Kidney tubule cell (primary cell): ENCODE data around the gene WBP11.
A peak's percentile ranks its signal among the peaks of the same experiment; 100 is the strongest.

Source experiments
- DNase-seq: peaks from one replicate; pipeline ENCODE4 v3.0.0-alpha.2; 2018; ENCODE audit warnings: low spot score

Gene WBP11

GRCh38 chr12:14803011-14803829, at the start of gene WBP11, which contains the start of gene C12orf60:
TSS of gene WBP11 (minus strand) at chr12:14803478. CDS start at chr12:14801383, 2,095 bp downstream.
TSS of gene C12orf60 (plus strand) at chr12:14803670. CDS start at chr12:14822936, 19,266 bp downstream.
- DNase-seq, result peak; percentile 99

- DNase-seq, result no peak
These were observed 49.6 kb upstream of the WBP11 start for GRCh38 chr12:14852880-14853279.

- no peak for DNase-seq
These were observed 47.8 kb upstream of the WBP11 start for GRCh38 chr12:14850929-14851663.

- DNase-seq, result no peak
These were observed 46.4 kb upstream of the WBP11 start for GRCh38 chr12:14849661-14850060.

GRCh38 chr12:14846876-14847580, 43.8 kb upstream of the WBP11 start:
- no peak for DNase-seq

- DNase-seq, result no peak
These were observed 42.8 kb upstream of the WBP11 start for GRCh38 chr12:14846042-14846587.

- DNase-seq, result peak; percentile 70
These were observed 42.1 kb upstream of the WBP11 start for GRCh38 chr12:14845350-14845750.

GRCh38 chr12:14844401-14844800, 41.1 kb upstream of the WBP11 start:
- DNase-seq, result no peak

GRCh38 chr12:14843425-14843887, 40.2 kb upstream of the WBP11 start, which contains the start of gene ART4:
TSS of gene ART4 (minus strand) at chr12:14843526. CDS start at chr12:14843113, 413 bp downstream.
- DNase-seq, result no peak

- no peak for DNase-seq
These were observed 39.0 kb upstream of the WBP11 start for GRCh38 chr12:14842315-14842714.

- DNase-seq, result peak; percentile 87
These were observed 38.5 kb upstream of the WBP11 start for GRCh38 chr12:14841761-14842160.

- no peak for DNase-seq
These were observed 37.3 kb upstream of the WBP11 start for GRCh38 chr12:14840616-14841015.

GRCh38 chr12:14839262-14839661, 36.0 kb upstream of the WBP11 start:
- DNase-seq, result no peak

GRCh38 chr12:14836336-14837210, 33.3 kb upstream of the WBP11 start:
- peak; percentile 84 for DNase-seq

- DNase-seq, result no peak
These were observed 31.2 kb upstream of the WBP11 start for GRCh38 chr12:14834509-14834908.

- DNase-seq, result no peak
These were observed 30.7 kb upstream of the WBP11 start for GRCh38 chr12:14833952-14834351.

- DNase-seq, result no peak
These were observed 30.1 kb upstream of the WBP11 start for GRCh38 chr12:14833336-14833735.

GRCh38 chr12:14828892-14829291, 25.6 kb upstream of the WBP11 start:
- DNase-seq, result no peak

GRCh38 chr12:14827043-14827442, 23.8 kb upstream of the WBP11 start:
- no peak for DNase-seq

GRCh38 chr12:14826491-14826890, 23.2 kb upstream of the WBP11 start:
- no peak for DNase-seq

- DNase-seq, result no peak
These were observed 22.0 kb upstream of the WBP11 start for GRCh38 chr12:14825256-14825655.
